NOMO-1 treated with DMSO at 0.1 percent for 48 hours (cell line): Measurements from ENCODE around the gene TRMT1.

Experiments used
- DNase-seq: peaks from one replicate; lab custom pipeline; 2025; ENCODE audit not compliant: unreplicated experiment; lab: John Stamatoyannopoulos, UW

TRMT1 gene

GRCh38 chr19:13091400-13092157 lies 25.0 kb downstream of the TRMT1 start:
- no peak for DNase-seq

GRCh38 chr19:13090511-13091231 lies 25.9 kb downstream of the TRMT1 start:
- DNase-seq = peak; percentile 35

GRCh38 chr19:13089857-13090507 lies 26.6 kb downstream of the TRMT1 start:
- no peak for DNase-seq

DNA sequence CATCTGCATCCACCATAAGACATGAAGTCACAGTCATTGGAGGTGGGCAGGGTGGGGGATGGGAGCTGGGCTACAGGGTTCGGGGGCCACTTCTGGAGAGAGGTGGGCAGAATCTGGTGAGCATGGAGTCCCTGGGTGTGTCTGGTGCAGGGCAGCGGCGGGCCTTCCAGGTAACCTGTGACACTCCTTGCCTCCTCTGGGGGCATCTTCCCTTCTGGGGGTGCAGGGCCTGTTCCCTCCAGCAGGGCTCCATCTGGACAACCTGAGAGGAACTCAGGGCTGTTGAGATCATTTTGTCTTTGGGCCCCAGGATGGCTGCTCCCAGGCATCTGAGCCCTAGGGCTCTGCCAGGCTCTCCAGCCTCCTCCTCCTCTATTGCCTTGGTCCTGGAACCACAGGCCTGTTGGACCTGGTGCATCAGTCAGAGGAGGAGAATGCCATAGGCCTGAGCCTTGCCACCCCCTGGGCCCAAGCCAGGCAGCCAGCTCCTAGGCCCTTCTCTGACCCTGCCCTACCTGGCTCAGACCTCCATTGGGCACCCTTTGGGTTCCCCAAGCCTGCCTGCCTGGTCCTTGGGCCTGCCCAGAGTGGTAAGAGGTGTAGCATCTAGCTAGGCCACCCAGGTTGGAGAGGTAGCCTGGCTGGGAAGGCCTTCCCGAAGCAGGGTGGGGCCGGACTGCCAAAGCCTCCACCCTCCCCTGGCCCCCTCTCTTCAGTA lies 27.2 kb downstream of the TRMT1 start:
- no peak for DNase-seq

GRCh38 chr19:13087795-13088537 lies 28.6 kb downstream of the TRMT1 start:
- DNase-seq = no peak

GRCh38 chr19:13087295-13087694 lies 29.2 kb downstream of the TRMT1 start:
- DNase-seq = no peak

- no peak for DNase-seq
Observed at GRCh38 chr19:13086341-13086740, 30.2 kb downstream of the TRMT1 start.

DNA sequence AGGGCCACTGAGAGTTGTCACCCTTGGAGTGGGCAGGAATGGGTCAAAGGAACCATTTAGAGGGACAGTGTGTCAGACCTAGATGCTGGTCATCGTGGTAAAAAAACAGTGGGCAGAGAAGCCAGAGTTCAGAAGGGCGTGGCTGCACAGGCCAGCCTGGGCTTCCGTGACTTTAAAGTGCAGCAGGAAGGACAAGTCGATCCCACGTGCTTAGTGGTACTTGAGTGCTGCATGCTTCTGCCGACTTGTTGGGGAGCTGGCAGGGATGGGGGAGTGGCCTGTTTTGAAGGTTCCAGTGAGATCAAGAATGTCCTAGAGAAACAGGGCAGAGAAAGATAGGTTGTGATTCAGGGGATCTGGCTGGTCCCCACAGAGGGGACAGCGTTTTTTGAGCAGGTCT lies 30.9 kb downstream of the TRMT1 start:
- no peak for DNase-seq

- DNase-seq = no peak
Observed at GRCh38 chr19:13083627-13084026, 32.9 kb downstream of the TRMT1 start.

DNA sequence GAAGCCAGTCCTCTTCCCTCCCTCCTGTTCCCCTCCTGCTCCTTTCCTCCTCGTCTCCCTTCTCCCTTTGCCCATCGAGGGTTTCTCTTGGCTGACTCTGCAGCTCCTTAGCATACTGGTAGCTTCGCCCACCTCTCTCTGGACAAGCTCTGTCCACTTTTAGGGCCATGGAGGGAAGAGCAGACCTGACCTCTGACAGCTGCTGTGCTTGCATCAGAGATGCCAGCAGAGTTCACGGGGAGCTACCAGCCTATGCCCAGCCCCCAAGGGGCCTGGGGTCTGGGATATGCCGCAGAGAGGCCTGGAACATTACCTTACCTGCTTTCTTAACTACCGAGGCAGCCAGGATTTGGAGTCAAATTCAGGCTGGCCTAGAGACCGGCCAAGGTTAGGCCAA lies 33.5 kb downstream of the TRMT1 start:
- DNase-seq = no peak

DNA sequence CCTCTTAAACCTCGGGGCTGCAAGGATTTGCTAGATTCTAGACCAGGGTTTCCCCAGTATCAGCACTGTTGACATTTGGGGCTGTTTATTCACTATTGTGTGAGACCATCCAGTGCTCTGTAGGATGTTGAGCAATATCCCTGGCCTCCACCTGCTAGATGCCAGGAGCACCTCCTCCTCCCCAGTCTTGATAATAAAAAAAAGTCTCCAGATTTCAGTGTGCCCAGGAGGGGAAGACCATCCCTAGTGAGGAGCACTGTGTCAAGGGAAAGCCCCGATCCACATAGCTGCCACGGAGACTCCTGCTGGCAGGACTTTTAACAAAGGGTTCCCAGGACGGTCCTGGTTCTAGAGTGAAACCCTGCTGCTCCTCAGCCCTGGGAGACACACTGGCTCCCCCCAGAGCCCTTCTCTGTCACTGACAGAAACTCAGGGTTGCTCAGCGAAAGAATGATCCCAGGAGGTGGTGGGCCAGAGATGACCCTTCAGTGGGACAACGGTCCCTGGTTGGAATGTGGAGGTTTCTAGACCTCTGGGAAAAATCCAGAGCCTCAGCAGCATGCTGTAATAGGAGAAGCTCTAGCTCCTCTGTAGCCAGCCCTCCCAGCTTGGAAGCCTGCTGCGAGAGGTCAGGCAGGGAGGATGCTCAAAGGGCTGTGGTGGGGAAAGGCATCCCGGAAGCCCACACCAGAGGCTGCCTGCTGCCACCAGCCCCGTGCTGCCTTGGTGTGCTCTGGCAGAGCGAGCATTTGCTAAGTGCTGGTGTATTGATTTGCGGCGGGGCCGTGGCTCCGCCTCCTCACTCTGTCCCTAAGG lies 34.1 kb downstream of the TRMT1 start:
- no peak for DNase-seq

DNA sequence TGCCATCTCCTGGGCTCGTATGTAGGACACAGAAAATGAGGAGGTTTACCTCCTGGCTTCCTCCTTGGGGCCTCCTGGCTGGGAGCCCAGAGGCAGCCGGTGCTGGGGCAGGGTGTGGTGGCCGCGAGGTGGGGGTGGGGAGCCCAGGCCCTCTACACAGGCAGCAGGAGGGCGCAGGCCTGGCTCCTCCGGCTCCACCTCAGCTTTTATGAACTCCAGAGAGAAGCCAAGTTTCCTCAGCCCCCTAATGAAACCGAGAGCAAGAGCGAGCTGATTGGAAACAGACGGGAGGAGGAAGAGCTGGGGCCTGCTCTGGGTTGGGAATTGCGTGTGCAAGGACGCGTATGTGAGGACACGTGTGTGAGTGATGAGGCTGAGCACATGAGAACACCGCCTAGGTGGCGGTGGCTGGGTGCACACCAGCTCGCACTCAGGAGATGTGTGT lies 37.0 kb downstream of the TRMT1 start:
- no peak for DNase-seq

DNA sequence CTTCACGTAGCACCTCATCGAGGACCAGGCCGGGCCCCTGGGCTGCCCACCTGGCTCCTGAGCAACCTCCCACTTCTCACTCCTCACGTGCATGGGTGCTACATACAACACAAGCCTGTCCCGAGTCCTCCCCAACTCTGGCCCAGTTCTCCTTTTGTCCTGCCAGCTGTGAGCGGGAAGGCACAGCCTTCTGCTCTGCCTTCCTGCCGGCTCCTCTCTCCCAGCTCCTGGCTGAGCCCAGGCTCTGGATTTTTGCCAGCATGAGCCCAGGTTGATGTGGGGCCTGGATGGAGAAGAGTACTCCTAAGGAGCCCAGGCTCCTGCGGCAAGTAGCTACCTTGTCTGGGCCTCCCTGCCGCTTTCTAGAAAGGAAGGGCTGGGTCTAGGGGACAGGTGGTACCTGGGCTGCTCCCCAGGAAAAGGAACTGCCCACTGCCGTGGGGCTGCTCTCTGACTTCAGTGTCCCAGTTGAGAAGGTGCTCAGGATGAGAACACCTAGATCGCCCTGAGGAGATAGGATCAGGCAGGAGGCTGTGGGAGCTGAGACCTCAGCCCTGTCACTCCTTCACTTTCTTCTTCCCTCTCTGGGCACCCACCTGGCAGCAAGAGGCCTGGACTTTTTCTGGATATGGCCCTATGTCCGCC lies 37.5 kb downstream of the TRMT1 start:
- no peak for DNase-seq

DNA sequence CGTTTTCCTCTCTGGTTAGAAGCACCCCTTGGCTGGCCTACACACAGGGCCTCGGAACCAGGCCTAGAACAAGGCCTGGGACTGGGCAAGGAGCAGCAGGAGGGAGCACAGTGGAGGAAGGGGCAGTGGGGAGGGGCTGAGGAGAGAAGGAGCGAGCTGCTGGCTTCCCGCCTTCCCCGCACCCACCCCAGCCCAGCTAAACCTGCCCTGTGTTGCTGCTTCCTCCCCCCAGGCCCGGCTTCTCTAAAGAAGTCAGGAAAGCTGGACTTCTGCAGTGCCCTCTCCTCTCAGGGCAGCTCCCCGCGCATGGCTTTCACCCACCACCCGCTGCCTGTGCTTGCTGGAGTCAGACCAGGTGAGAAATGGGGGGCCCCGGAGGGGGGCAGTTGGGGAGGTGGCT lies 38.2 kb downstream of the TRMT1 start:
- DNase-seq = no peak

DNA sequence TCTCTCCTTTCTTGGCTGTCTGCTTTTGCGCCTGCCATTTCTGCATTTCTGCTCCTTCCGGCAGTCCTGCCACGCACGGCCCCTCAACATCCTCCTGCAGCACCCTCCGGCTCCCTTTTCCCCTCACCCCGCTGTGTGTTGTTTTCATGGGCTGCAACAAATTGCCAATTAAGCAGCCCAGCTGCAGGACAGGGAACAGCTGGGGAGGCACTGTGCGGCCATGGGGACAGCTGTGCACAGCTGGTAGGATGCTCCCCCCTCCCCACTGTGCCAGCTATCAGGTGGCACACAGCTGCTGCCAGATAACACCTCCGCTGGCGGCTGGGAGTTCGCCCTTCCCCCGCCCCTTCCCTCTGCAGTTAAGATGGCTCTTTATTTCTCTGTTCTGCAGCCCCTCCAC lies 39.3 kb downstream of the TRMT1 start:
- DNase-seq = no peak

DNA sequence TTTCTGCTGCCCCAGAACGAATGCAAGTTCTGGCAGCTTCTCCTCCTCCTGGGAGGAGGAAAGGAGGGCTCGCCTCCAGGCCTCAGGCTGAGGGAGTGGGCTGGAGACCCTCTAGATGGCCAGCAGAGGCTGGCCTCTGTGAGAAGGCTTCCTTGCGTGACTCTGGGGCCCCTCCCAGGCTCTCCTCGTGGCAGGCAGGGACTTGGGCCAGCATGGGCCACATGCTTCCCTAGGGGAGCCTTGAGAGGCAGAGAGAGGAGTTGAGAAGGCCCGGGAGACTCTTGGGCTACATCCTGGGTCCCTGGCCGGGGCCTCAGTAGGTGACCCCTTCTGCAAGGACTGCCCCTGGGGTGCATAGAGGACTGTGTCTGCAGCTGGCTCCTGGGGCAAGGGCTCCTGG lies 39.8 kb downstream of the TRMT1 start:
- no peak for DNase-seq

DNA sequence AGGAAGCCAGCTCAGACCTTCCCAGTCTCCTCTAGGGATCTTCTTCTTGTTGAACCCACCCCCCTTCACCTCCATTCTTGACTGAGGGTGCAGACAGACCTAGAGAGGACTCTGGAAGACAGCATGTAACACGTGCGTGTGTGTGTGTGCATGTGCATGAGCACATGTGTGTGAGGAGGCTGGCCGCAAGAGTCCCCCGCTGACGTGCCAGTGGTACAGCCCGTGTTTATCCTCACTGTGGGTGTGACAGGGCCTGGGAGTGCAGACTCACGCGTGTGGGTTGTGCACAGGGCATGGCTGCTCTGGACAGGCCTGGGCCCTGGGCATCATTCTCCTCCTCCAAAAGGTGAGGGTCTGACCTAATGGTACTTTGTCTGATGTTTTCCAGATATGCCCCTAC lies 40.2 kb downstream of the TRMT1 start:
- DNase-seq = no peak

GRCh38 chr19:13074378-13074777 lies 42.2 kb downstream of the TRMT1 start:
- DNase-seq = no peak

- no peak for DNase-seq
Observed at GRCh38 chr19:13073263-13073662, 43.3 kb downstream of the TRMT1 start.
